Measurements from ENCODE around the gene TMC8. TPM values are rescaled to one million over a fixed set of nuclear protein-coding genes. Genes with fewer than 3 reads are reported as not detected.

TMC8 gene
- total and polyA plus RNA-seq, 2 of the 8 experiments (the other 6 are each of a cell fraction or from before 2014, with no cell fraction given) = 1.00 to 2.8 TPM

GRCh38 chr17:78082988-78083387, 47.6 kb upstream of the TMC8 start:
- H3K23me2 ChIP-seq (ENCODE audit: low read depth, low read length) = no peaks in the 10 kb centered on the region
- H4K8ac ChIP-seq (ENCODE audit: extremely low read depth, insufficient read depth, low read length) = no peak overlapping the region
- H3K79me2 ChIP-seq (ENCODE audit: control insufficient read depth in 1 of 2, insufficient read depth in 2 of 2, low read length in 2 of 2) = no peaks in the 10 kb centered on the region
- H2AK5ac ChIP-seq (ENCODE audit: low read depth, low read length) = no peak overlapping the region
- no peak overlapping the region for H2BK15ac ChIP-seq (ENCODE audit: low read length)
- peaks cover 0 to 2% of the 10 kb centered on the region in 2 experiments for H4K20me1 ChIP-seq (replicated peaks in 1 of 2; ENCODE audit: control insufficient read depth in 1 of 2, insufficient read depth in 2 of 2, low read length in 2 of 2)
- H3K18ac ChIP-seq (ENCODE audit: extremely low read depth, low read length) = no peak overlapping the region
- H3K23ac ChIP-seq (ENCODE audit: insufficient read length) = no peak overlapping the region
- no peaks in the 10 kb centered on the region for H3K27me3 ChIP-seq (replicated peaks in 1 of 4; ENCODE audit: control insufficient read depth in 3 of 4, extremely low read depth in 1 of 4, insufficient read depth in 3 of 4, low read length in 3 of 4)
- H3K56ac ChIP-seq (replicated peaks; ENCODE audit: insufficient read length, low read depth, low read length) = no peak overlapping the region
- no peaks in the 10 kb centered on the region for H3K79me1 ChIP-seq (ENCODE audit: low read depth, low read length)
- H3K4me2 ChIP-seq (ENCODE audit: insufficient read depth in 1 of 2, low read depth in 2 of 2, low read length in 2 of 2) = no peak overlapping the region
- 91% methylated on average over 7 of the region's 7 CpGs; no CpG with 5 or more reads in 1 of the 2 experiments for WGBS, 2 experiments (ENCODE audit: extremely low coverage in 1 of 2, insufficient coverage in 1 of 2, insufficient read length in 1 of 2, insufficient replicate concordance in 2 of 2, low coverage in 1 of 2, low lambda C conversion rate in 2 of 2, missing lambda C conversion rate in 1 of 2)
- H3K27ac ChIP-seq (ENCODE audit: low read depth, low read length) = no peak overlapping the region
- H2BK120ac ChIP-seq (replicated peaks; ENCODE audit: low read depth, low read length) = no peak overlapping the region
- no peak overlapping the region for H3K4ac ChIP-seq (replicated peaks; ENCODE audit: insufficient read length, low read depth, low read length)
- POLR2A ChIA-PET (ENCODE audit: partially characterized antibody) = interaction anchor here (1.3 kb wide), 1 partner anchor 104 kb away, joined by 3 read pairs; no protein-coding TSS in a partner anchor
- no peak overlapping the region for H2BK12ac ChIP-seq (ENCODE audit: low read depth, low read length)
- FAIRE-seq (no peak), DNase-seq (ENCODE audit: low read depth in 1 of 2, low spot score in 2 of 2) (no peak)
- no peak overlapping the region for H2BK20ac ChIP-seq (ENCODE audit: low read length)
- no peak overlapping the region for H2AFZ ChIP-seq (ENCODE audit: low read length)
- no peak overlapping the region for H4K5ac ChIP-seq (ENCODE audit: insufficient read length, low read depth, low read length)
- H3K14ac ChIP-seq (ENCODE audit: insufficient read length) = no peak overlapping the region
- CTCF ChIA-PET (ENCODE audit: partially characterized antibody) = interaction anchor here (1.3 to 2.2 kb wide), 4 partner anchors 9 to 94 kb away, joined by 4 to 5 read pairs (median 5); no protein-coding TSS in a partner anchor
- H3K9ac ChIP-seq (replicated peaks in 1 of 4; ENCODE audit: extremely low read depth in 1 of 4, low read depth in 3 of 4, low read length in 3 of 4) = no peak overlapping the region
- no peak overlapping the region for H3K4me3 ChIP-seq (ENCODE audit: extremely low read depth in 1 of 4, insufficient read depth in 2 of 4, low read depth in 3 of 4, low read length in 4 of 4)
- peaks cover 23 to 50% (median 34%) of the 10 kb centered on the region in 4 experiments; a peak in 7 of 8 replicates for H3K36me3 ChIP-seq (ENCODE audit: control insufficient read depth in 2 of 4, insufficient read depth in 4 of 4, low read length in 3 of 4)
- H3K4me1 ChIP-seq (replicated peaks in 1 of 4; ENCODE audit: control insufficient read depth in 3 of 4, insufficient read depth in 4 of 4, low read length in 3 of 4) = no peaks in the 10 kb centered on the region
- H4K91ac ChIP-seq (replicated peaks; ENCODE audit: insufficient read length, low read length) = no peak overlapping the region
- no peaks in the 10 kb centered on the region for H3K9me3 ChIP-seq (ENCODE audit: insufficient read depth in 2 of 2, low read depth in 1 of 2, low read length in 1 of 2)
- H2BK5ac ChIP-seq (ENCODE audit: low read depth, low read length) = no peak overlapping the region
- TF ChIP-seq NRF1 (IDR thresholded peaks at IDR 0.05; ENCODE audit: low read depth, low read length) (no peak), CTBP2 (IDR thresholded peaks at IDR 0.05; ENCODE audit: borderline replicate concordance, insufficient read depth, insufficient read length, low read length) (no peak), RFX5 (IDR thresholded peaks at IDR 0.05; ENCODE audit: borderline replicate concordance, low read depth, low read length) (no peak), SUZ12 (IDR thresholded peaks at IDR 0.05; ENCODE audit: low read length) (no peak), NANOG (IDR thresholded peaks at IDR 0.05; ENCODE audit: insufficient read depth, low read depth, low read length, poor library complexity, severe bottlenecking) (no peak), RBBP5 (IDR thresholded peaks at IDR 0.05; ENCODE audit: borderline replicate concordance, low read depth, low read length) (no peak), EZH2 (IDR thresholded peaks at IDR 0.05; ENCODE audit: low read depth, low read length, severe bottlenecking) (no peak), ZNF274 (IDR thresholded peaks at IDR 0.05; ENCODE audit: borderline replicate concordance, extremely low read depth, low read length) (no peak), BCL11A (IDR thresholded peaks at IDR 0.05; ENCODE audit: low read depth in 2 of 2, low read length in 2 of 2) (no peak), CEBPB (IDR thresholded peaks at IDR 0.05; ENCODE audit: low read depth, low read length) (no peak), SRF (IDR thresholded peaks at IDR 0.05; ENCODE audit: low read depth, low read length) (no peak), SAP30 (IDR thresholded peaks at IDR 0.05; ENCODE audit: insufficient read depth, insufficient replicate concordance, low read length) (no peak), TAF1 (IDR thresholded peaks at IDR 0.05; ENCODE audit: low read depth, low read length) (no peak), HDAC6 (IDR thresholded peaks at IDR 0.05; ENCODE audit: low read depth, low read length) (no peak)

All from H1 (cell line).